OCI-LY1 (cell line): ENCODE measurements around the gene KRTAP26-1.

ENCODE experiments used
- H2AFZ ChIP-seq: fragments of 200-600 bp; sonication (generic), shearing (Covaris generic); 2 replicates; pipeline ENCODE4 v1.6.0; 2014; ENCODE audit warnings: antibody characterized with exemption, mild to moderate bottlenecking, low read length
- H3F3A ChIP-seq: fragments of 200-600 bp; sonication (generic), shearing (Covaris generic); 2 replicates; pipeline ENCODE4 v1.6.0; 2014; ENCODE audit warnings: mild to moderate bottlenecking, antibody characterized with exemption, low read length, moderate library complexity; ENCODE audit not compliant: insufficient read depth
- H3K27ac ChIP-seq: fragments of 200-600 bp; sonication (generic); 2 replicates; pipeline ENCODE4 v1.5.1; 2014; ENCODE audit warnings: low read length, mixed run types, mild to moderate bottlenecking, low read depth; ENCODE audit not compliant: poor library complexity, severe bottlenecking
- H3K27me3 ChIP-seq: fragments of 200-600 bp; sonication (generic); 2 replicates; pipeline ENCODE4 v1.6.0; 2014; ENCODE audit warnings: antibody characterized with exemption, mild to moderate bottlenecking, low read length, moderate library complexity; ENCODE audit not compliant: insufficient read depth
- H3K36me3 ChIP-seq: fragments of 200-600 bp; sonication (generic); 2 replicates; pipeline ENCODE4 v1.6.1; 2014; ENCODE audit warnings: mild to moderate bottlenecking, antibody characterized with exemption, low read length, moderate library complexity, mixed read lengths; ENCODE audit not compliant: insufficient read depth
- H3K4me1 ChIP-seq: fragments of 200-600 bp; sonication (generic); 2 replicates; pipeline ENCODE4 v1.5.1; 2014; ENCODE audit warnings: mild to moderate bottlenecking, low read length, moderate library complexity; ENCODE audit not compliant: insufficient read depth, severe bottlenecking
- H3K4me2 ChIP-seq: fragments of 200-600 bp; sonication (generic), shearing (Covaris generic); 2 replicates; pipeline ENCODE4 v1.6.1; 2014; ENCODE audit warnings: low read length
- H3K4me3 ChIP-seq: fragments of 200-600 bp; sonication (generic); 2 replicates; pipeline ENCODE4 v1.5.1; 2014; ENCODE audit warnings: low read length, low read depth, mild to moderate bottlenecking, mixed read lengths; ENCODE audit not compliant: poor library complexity, severe bottlenecking
- H3K79me2 ChIP-seq: fragments of 200-600 bp; shearing (Covaris generic); 2 replicates; pipeline ENCODE4 v1.6.1; 2016; ENCODE audit warnings: mixed run types, low read length, mixed read lengths; ENCODE audit not compliant: insufficient read depth
- H3K9ac ChIP-seq: fragments of 200-600 bp; sonication (generic), shearing (Covaris generic); 2 replicates; pipeline ENCODE4 v1.6.1; 2014; ENCODE audit warnings: mild to moderate bottlenecking, low read length, mixed read lengths
- H3K9me2 ChIP-seq: fragments of 200-600 bp; sonication (generic), shearing (Covaris generic); 2 replicates; pipeline ENCODE4 v1.6.1; 2014; ENCODE audit warnings: low read depth, mild to moderate bottlenecking, low read length, mixed read lengths
- H3K9me3 ChIP-seq: fragments of 200-600 bp; shearing (Covaris generic); 2 replicates; pipeline ENCODE4 v1.6.1; 2014; ENCODE audit warnings: low read length, mixed read lengths
- H4K20me1 ChIP-seq: fragments of 200-600 bp; sonication (generic), shearing (Covaris generic); 2 replicates; pipeline ENCODE4 v1.6.0; 2016; ENCODE audit warnings: mild to moderate bottlenecking, low read length; ENCODE audit not compliant: insufficient read depth
- CTCF ChIP-seq: fragments of 200-600 bp; sonication (generic), shearing (Covaris generic); IDR thresholded peaks from 2 replicates; pipeline ENCODE4 v1.5.1; 2017; ENCODE audit warnings: mild to moderate bottlenecking, antibody characterized with exemption, low read length, moderate library complexity, mixed read lengths
- EZH2 ChIP-seq: fragments of 200-600 bp; sonication (generic), shearing (Covaris generic); IDR thresholded peaks from 2 replicates; pipeline ENCODE4 v1.8.0; 2017; ENCODE audit warnings: borderline replicate concordance, mixed run types, mild to moderate bottlenecking, antibody characterized with exemption, low read length, moderate library complexity, mixed read lengths

The KRTAP26-1 gene

GRCh38 chr21:30271611-30272010 lies 48.5 kb downstream of the KRTAP26-1 start:
- Histone ChIP-seq H3F3A (no peaks in the 10 kb centered on the region), H3K4me3 (no peak overlapping the region), H3K27ac (no peak overlapping the region), H3K4me1 (no peaks in the 10 kb centered on the region), H3K27me3 (no peaks in the 10 kb centered on the region), H3K9me3 (no peaks in the 10 kb centered on the region), H3K79me2 (no peaks in the 10 kb centered on the region), H3K9ac (no peak overlapping the region), H3K4me2 (no peak overlapping the region), H3K9me2 (no peaks in the 10 kb centered on the region), H2AFZ (no peak overlapping the region), H4K20me1 (no peaks in the 10 kb centered on the region), H3K36me3 (no peaks in the 10 kb centered on the region)
- TF ChIP-seq EZH2 (no peak), CTCF (no peak)

- H4K20me1 ChIP-seq: no peaks in the 10 kb centered on the region
- H3K4me2 ChIP-seq: no peak overlapping the region
- H3K9me3 ChIP-seq: no peaks in the 10 kb centered on the region
- no peaks in the 10 kb centered on the region for H3F3A ChIP-seq
- H3K9me2 ChIP-seq: no peaks in the 10 kb centered on the region
- no peak overlapping the region for H3K9ac ChIP-seq
- no peaks in the 10 kb centered on the region for H3K4me1 ChIP-seq
- H3K36me3 ChIP-seq: no peaks in the 10 kb centered on the region
- H3K27ac ChIP-seq: no peak overlapping the region
- no peaks in the 10 kb centered on the region for H3K27me3 ChIP-seq
- no peak overlapping the region for H3K4me3 ChIP-seq
- H3K79me2 ChIP-seq: no peaks in the 10 kb centered on the region
- no peak for TF ChIP-seq EZH2
- no peak overlapping the region for H2AFZ ChIP-seq
Observed at GRCh38 chr21:30271156-30271555, 49.0 kb downstream of the KRTAP26-1 start.

- Histone ChIP-seq H2AFZ (no peak overlapping the region), H3K4me2 (no peak overlapping the region), H3K27me3 (no peaks in the 10 kb centered on the region), H3K9me2 (no peaks in the 10 kb centered on the region), H3K79me2 (no peaks in the 10 kb centered on the region), H3K4me3 (no peak overlapping the region), H3K9ac (no peak overlapping the region), H3K4me1 (no peaks in the 10 kb centered on the region), H4K20me1 (no peaks in the 10 kb centered on the region), H3F3A (no peaks in the 10 kb centered on the region), H3K27ac (no peak overlapping the region), H3K9me3 (no peaks in the 10 kb centered on the region), H3K36me3 (no peaks in the 10 kb centered on the region)
- TF ChIP-seq CTCF: no peak
- TF ChIP-seq EZH2: no peak
Observed at GRCh38 chr21:30269803-30270530, 50.1 kb downstream of the KRTAP26-1 start.
